GM12878 (cell line): ENCODE results near the gene MGLL. TPM values are rescaled to one million over a fixed set of nuclear protein-coding genes. Genes with fewer than 3 reads are reported as not detected.

Source experiments
- ATAC-seq: fragments of 200-7000 bp; cut with Tn5 transposase; 3 replicates; pipeline ENCODE4 v1.9.1; 2020; ENCODE audit warnings: mild to moderate bottlenecking, moderate library complexity
- BruUV-seq: library from RNA; stranded (reverse); fragments of 400-500 nt; replicated peaks from 2 replicates; lab custom pipeline; 2021; lab: Mats Ljungman, UMichigan
- CTCF ChIA-PET: fragments of 300-600 bp; sonication (Branson Sonifier 250); formaldehyde crosslinking; extraction: SDS; loops from one replicate; lab custom pipeline; 2021; ENCODE audit warnings: inconsistent platforms; lab: Yijun Ruan, JAX
- POLR2A ChIA-PET: fragments of 350-600 bp; formaldehyde crosslinking; extraction: SDS; loops from one replicate; lab custom pipeline; 2021; ENCODE audit warnings: inconsistent platforms; lab: Charles Lee
- RAD21 ChIA-PET: fragments of 300-600 bp; sonication (Branson Sonifier 250); formaldehyde crosslinking; loops from one replicate; lab custom pipeline; 2023; ENCODE audit warnings: antibody characterized with exemption; ENCODE audit not compliant: unreplicated experiment; lab: Charles Lee
- SMC1A ChIA-PET: fragments of 300-600 bp; sonication (Branson Sonifier 250); formaldehyde crosslinking; loops from one replicate; lab custom pipeline; 2023; ENCODE audit not compliant: unreplicated experiment, uncharacterized antibody; lab: Charles Lee
- DNase-seq: peaks from one replicate; pipeline ENCODE4 v3.0.0-alpha.2; 2011; ENCODE audit warnings: low read depth, low spot score
- FAIRE-seq: peaks from 3 replicates; lab custom pipeline; 2011; peaks lifted over from hg19 to GRCh38; lab: Jason Lieb, UNC
- H2AFZ ChIP-seq: 2 replicates; pipeline ENCODE4 v1.6.0; 2011; ENCODE audit warnings: low read depth, low read length, control low read depth; ENCODE audit not compliant: control insufficient read depth
- H3K27ac ChIP-seq: 2 replicates; pipeline ENCODE4 v1.5.1; 2011; ENCODE audit warnings: control low read depth; ENCODE audit not compliant: control insufficient read depth, insufficient read depth
- H3K27me3 ChIP-seq, 2 experiments: replicated peaks in 1 of 2; 2 replicates each; pipeline versions ENCODE4 v1.6.0 to v1.6.1; 2011; ENCODE audit warnings: low read length in 1 of 2; ENCODE audit not compliant: control insufficient read depth in 2 of 2, insufficient read depth in 2 of 2
- H3K36me3 ChIP-seq, 2 experiments: 2 replicates each; pipeline ENCODE4 v1.5.1; 2011; ENCODE audit warnings: low read length in 1 of 2; ENCODE audit not compliant: control insufficient read depth in 2 of 2, insufficient read depth in 2 of 2
- H3K4me1 ChIP-seq: 2 replicates; pipeline ENCODE4 v1.6.1; 2011; ENCODE audit warnings: mild to moderate bottlenecking, low read length, moderate library complexity, mixed read lengths; ENCODE audit not compliant: control insufficient read depth, insufficient read depth
- H3K4me2 ChIP-seq: 2 replicates; pipeline ENCODE4 v1.6.0; 2011; ENCODE audit warnings: control low read depth; ENCODE audit not compliant: control insufficient read depth, insufficient read depth
- H3K4me3 ChIP-seq: fragments of 200-600 bp; sonication (generic); 2 replicates; pipeline ENCODE4 v1.5.1; 2016
- H3K79me2 ChIP-seq: 2 replicates; pipeline ENCODE4 v1.6.0; 2011; ENCODE audit warnings: low read length; ENCODE audit not compliant: control insufficient read depth, insufficient read depth
- H3K9ac ChIP-seq: 2 replicates; pipeline ENCODE4 v1.8.0; 2011; ENCODE audit warnings: low read length, control low read depth, mixed read lengths; ENCODE audit not compliant: control insufficient read depth, insufficient read depth
- H3K9me3 ChIP-seq: replicated peaks from 3 replicates; pipeline ENCODE4 v1.5.1; 2011; ENCODE audit warnings: mild to moderate bottlenecking, low read length; ENCODE audit not compliant: control insufficient read depth, insufficient read depth
- H4K20me1 ChIP-seq: 2 replicates; pipeline ENCODE4 v1.6.0; 2011; ENCODE audit not compliant: control insufficient read depth, insufficient read depth
- BCL11A ChIP-seq: IDR thresholded peaks from 2 replicates; pipeline ENCODE4 v1.6.1; 2011; ENCODE audit warnings: low read depth, low read length
- BHLHE40 ChIP-seq, 2 experiments: fragments of 450-650 bp in 1 of 2; IDR thresholded peaks; 2 replicates each; pipeline ENCODE4 v1.6.1; 2011 to 2017; ENCODE audit warnings: low read depth in 2 of 2, borderline replicate concordance in 1 of 2, improper control_type of control experiment in 1 of 2, low read length in 1 of 2, mild to moderate bottlenecking in 1 of 2
- EP300 ChIP-seq, 2 experiments: fragments of 150-350 bp in 1 of 2; IDR thresholded peaks; 2 replicates each; pipeline ENCODE4 v1.6.1; 2011 to 2012; ENCODE audit warnings: low read depth in 2 of 2, low read length in 2 of 2, borderline replicate concordance in 1 of 2, improper control_type of control experiment in 1 of 2, inconsistent platforms in 1 of 2; ENCODE audit not compliant: control insufficient read depth in 1 of 2
- JUNB ChIP-seq: IDR thresholded peaks from 2 replicates; pipeline ENCODE4 v1.6.1; 2016; ENCODE audit warnings: antibody characterized with exemption, mild to moderate bottlenecking
- MEF2B ChIP-seq: fragments of 450-650 bp; IDR thresholded peaks from 2 replicates; pipeline ENCODE4 v1.6.1; 2018; ENCODE audit warnings: mild to moderate bottlenecking, moderate library complexity; ENCODE audit not compliant: partially characterized antibody, poor library complexity, severe bottlenecking
- MTA3 ChIP-seq: IDR thresholded peaks from 2 replicates; pipeline ENCODE4 v1.6.1; 2012; ENCODE audit warnings: low read length, inconsistent platforms, borderline replicate concordance
- MXI1 ChIP-seq: fragments of 150-350 bp; IDR thresholded peaks from 2 replicates; pipeline ENCODE4 v1.6.1; 2011; ENCODE audit warnings: low read depth, mild to moderate bottlenecking, inconsistent platforms, low read length, improper control_type of control experiment
- RUNX3 ChIP-seq: IDR thresholded peaks from 2 replicates; pipeline ENCODE4 v1.6.1; 2012; ENCODE audit warnings: low read length, inconsistent platforms
- TARDBP ChIP-seq: IDR thresholded peaks from 2 replicates; pipeline ENCODE4 v1.6.1; 2016; ENCODE audit warnings: borderline replicate concordance
- TCF7 ChIP-seq: IDR thresholded peaks from 2 replicates; pipeline ENCODE4 v1.6.1; 2014; ENCODE audit warnings: antibody characterized with exemption, borderline replicate concordance
- WRNIP1 ChIP-seq: IDR thresholded peaks from 2 replicates; pipeline ENCODE4 v1.6.1; 2011; ENCODE audit warnings: low read depth, low read length, improper control_type of control experiment, borderline replicate concordance
- WGBS: methylation state at CpG from one replicate; pipeline ENCODE4 v1.1.6; 2016; ENCODE audit warnings: low lambda C conversion rate; ENCODE audit not compliant: insufficient replicate concordance, insufficient coverage; ENCODE audit errors: missing lambda C conversion rate; 5-methylcytosine and 5-hydroxymethylcytosine counted together
- in situ Hi-C: fragments of 300-500 bp; cut with MboI; formaldehyde crosslinking; loops from 9 replicates; pipeline ENCODE4 v1.14.3; 2018; ENCODE audit warnings: mixed read lengths
- intact Hi-C: fragments of 100-400 bp; cut with micrococcal nuclease; formaldehyde crosslinking; loops from one replicate; pipeline ENCODE4 v1.14.2; 2022; ENCODE audit not compliant: unreplicated experiment
- polyA plus RNA-seq, 11 experiments: library from polyadenylated mRNA; depleted of rRNA in 4 of 11; unstranded in 6 of 11; stranded (reverse) in 5 of 11; fragments of >200 nt; fragmentation: Nextera tagmentation in 4 of 11; fragmentation: Illumina TruSeq in 1 of 11; extraction: Ambion mirVana in 4 of 11; extraction: Trizol in 1 of 11; gene quantifications; 1 replicate in 1 of 11; 2 replicates in 10 of 11; pipeline versions ENCODE4 v1.2.1 to v1.2.3, GENCODE V29; 2011 to 2016; ENCODE audit warnings: inconsistent platforms in 2 of 11, missing spikeins in 2 of 11, low read depth in 1 of 11
- total RNA-seq, 4 experiments: library from RNA; depleted of rRNA in 3 of 4; stranded (reverse); fragments of >200 nt in 3 of 4; fragmentation: Illumina TruSeq in 1 of 4; extraction: Trizol in 1 of 4; gene quantifications; 2 replicates each; pipeline versions ENCODE4 v1.2.1 to v1.2.3, GENCODE V29; 2013 to 2021
- TF ChIP-seq, protein P1 (sequence below): fragments of 450-650 bp; IDR thresholded peaks from 2 replicates; pipeline ENCODE4 v1.6.1; 2017; ENCODE audit warnings: mild to moderate bottlenecking, moderate library complexity

Gene MGLL
- total and polyA plus RNA-seq, 10 of the 15 experiments (the other 5 are each of a cell fraction or from before 2014, with no cell fraction given) = 44.9 to 177 (median 72.9) TPM

DNA sequence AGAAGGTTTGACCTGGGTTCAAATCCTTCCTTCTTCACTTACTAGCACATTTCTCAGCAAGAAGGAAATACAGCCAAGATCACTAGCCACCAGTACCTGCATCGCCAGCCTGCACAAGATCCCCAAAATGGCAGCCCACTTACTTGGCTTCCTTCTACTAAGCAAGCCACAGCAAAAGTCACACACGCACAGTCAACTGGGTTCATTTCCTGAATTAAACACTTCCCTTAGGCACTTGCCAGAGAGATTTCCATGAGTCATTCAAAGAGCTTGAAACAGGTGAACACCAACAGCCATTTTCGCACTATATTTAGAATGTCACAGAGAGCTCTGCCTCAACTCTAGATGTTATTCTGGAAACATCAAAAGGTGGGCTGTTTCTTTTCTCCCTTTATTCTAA, 42.6 kb downstream of the MGLL start (continued):
- peak in 1 of 2 experiments; percentile 20; a peak in 1 of 4 replicates for TF ChIP-seq EP300 (IDR thresholded peaks at IDR 0.05; ENCODE audit: borderline replicate concordance in 1 of 2, control insufficient read depth in 1 of 2, low read depth in 2 of 2, low read length in 2 of 2)
- peak; percentile 32 for TF ChIP-seq MEF2B
- TF ChIP-seq MTA3 = no peak
- TF ChIP-seq, protein P1, sequence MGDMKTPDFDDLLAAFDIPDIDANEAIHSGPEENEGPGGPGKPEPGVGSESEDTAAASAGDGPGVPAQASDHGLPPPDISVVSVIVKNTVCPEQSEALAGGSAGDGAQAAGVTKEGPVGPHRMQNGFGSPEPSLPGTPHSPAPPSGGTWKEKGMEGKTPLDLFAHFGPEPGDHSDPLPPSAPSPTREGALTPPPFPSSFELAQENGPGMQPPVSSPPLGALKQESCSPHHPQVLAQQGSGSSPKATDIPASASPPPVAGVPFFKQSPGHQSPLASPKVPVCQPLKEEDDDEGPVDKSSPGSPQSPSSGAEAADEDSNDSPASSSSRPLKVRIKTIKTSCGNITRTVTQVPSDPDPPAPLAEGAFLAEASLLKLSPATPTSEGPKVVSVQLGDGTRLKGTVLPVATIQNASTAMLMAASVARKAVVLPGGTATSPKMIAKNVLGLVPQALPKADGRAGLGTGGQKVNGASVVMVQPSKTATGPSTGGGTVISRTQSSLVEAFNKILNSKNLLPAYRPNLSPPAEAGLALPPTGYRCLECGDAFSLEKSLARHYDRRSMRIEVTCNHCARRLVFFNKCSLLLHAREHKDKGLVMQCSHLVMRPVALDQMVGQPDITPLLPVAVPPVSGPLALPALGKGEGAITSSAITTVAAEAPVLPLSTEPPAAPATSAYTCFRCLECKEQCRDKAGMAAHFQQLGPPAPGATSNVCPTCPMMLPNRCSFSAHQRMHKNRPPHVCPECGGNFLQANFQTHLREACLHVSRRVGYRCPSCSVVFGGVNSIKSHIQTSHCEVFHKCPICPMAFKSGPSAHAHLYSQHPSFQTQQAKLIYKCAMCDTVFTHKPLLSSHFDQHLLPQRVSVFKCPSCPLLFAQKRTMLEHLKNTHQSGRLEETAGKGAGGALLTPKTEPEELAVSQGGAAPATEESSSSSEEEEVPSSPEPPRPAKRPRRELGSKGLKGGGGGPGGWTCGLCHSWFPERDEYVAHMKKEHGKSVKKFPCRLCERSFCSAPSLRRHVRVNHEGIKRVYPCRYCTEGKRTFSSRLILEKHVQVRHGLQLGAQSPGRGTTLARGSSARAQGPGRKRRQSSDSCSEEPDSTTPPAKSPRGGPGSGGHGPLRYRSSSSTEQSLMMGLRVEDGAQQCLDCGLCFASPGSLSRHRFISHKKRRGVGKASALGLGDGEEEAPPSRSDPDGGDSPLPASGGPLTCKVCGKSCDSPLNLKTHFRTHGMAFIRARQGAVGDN = 0 out of 2 replicates have a peak, but pooled peaks have one; percentile 37
- peak; percentile 85 for TF ChIP-seq JUNB

DNA sequence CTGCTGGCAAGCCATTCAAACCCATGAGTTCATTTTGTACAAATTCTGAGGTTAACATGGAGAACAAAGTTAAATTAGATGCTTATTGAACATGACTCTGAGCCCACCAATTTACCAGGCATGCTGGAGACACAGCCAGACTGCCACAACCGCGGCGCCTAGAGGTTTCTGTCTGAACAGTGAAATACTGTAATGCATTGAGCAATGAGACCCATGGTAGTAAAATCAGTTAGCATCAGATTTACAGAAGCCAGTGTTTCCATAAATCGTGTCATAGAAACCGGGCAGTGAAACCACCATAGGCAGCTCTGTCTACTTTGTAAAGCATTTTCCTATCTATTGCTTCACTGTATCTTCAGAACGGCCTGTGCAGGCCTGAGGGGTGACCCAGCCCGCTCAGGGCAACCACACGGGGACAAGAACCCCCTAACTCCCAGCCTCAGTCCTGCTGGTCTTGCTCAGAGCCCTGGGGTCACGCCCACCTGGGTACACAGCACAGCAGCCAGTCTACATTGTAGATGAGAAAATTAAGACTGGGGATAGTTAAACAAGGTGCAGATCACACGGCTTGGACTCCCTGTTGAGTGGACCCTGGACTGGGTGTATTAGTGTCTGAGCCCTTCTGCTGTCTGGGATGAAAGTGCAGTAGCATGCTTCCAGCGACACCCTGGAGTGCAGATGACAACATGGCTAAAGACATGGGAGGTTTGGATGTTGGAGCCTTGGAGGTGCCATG, 44.2 kb downstream of the MGLL start:
- peaks cover 57% of the 10 kb centered on the region for H3K4me1 ChIP-seq
- H3K27me3 ChIP-seq = no peaks in the 10 kb centered on the region
- H3K27ac ChIP-seq = peak overlapping the region; percentile 24
- peaks cover 10 to 18% of the 10 kb centered on the region in 2 experiments; a peak in 2 of 4 replicates for H3K36me3 ChIP-seq
- ChIA-PET RAD21 (interaction anchor here (1.2 to 4.2 kb wide), 3 partner anchors 16 to 33 kb away, joined by 3 to 20 read pairs (median 3); no protein-coding TSS in a partner anchor), POLR2A (interaction anchor here (1.2 to 3.7 kb wide), 6 partner anchors 11 to 30 kb away, joined by 4 to 14 read pairs (median 10); no protein-coding TSS in a partner anchor), SMC1A (interaction anchor here (0.6 to 4.0 kb wide), 9 partner anchors 13 to 272 kb away, joined by 3 to 33 read pairs (median 11); partner anchors contain the start of gene MGLL), CTCF (interaction anchor here (0.8 to 1.1 kb wide), 4 partner anchors 12 to 182 kb away, joined by 3 to 4 read pairs (median 4); no protein-coding TSS in a partner anchor)
- no peak for FAIRE-seq
- DNase-seq = no peak
- H3K4me2 ChIP-seq = no peak overlapping the region
- BruUV-seq = no TSS peak
- 88% methylated on average over 11 of the region's 11 CpGs for WGBS
- no peaks in the 10 kb centered on the region for H4K20me1 ChIP-seq
- H2AFZ ChIP-seq = no peak overlapping the region
- intact Hi-C loops = no loop called here
- in situ Hi-C loops = no loop called here
- H3K9me3 ChIP-seq = peaks cover 15% of the 10 kb centered on the region
- H3K9ac ChIP-seq = no peak overlapping the region
- H3K4me3 ChIP-seq = no peak overlapping the region
- no peak for ATAC-seq
- TF ChIP-seq WRNIP1 (no peak), RUNX3 (peak; percentile 14; the same call in 1 of the 2 replicates), TARDBP (no peak), JUNB (no peak), BHLHE40 (IDR thresholded peaks at IDR 0.05; ENCODE audit: borderline replicate concordance in 1 of 2, low read depth in 2 of 2, low read length in 1 of 2) (no peak), MXI1 (no peak), TCF7 (no peak), BCL11A (no peak)
- H3K79me2 ChIP-seq = peaks cover 40% of the 10 kb centered on the region
